ENCODE measurements around the gene CFAP299. TPM values are rescaled to one million over a fixed set of nuclear protein-coding genes. Genes with fewer than 3 reads are reported as not detected.

Gene CFAP299
- total RNA-seq, 1 experiment from 2014 or later, result not detected

- no peak for TF ChIP-seq ATF3 (IDR thresholded peaks at IDR 0.05)
These were observed 38.6 kb downstream of the CFAP299 start (continued) for GRCh38 chr4:80374180-80374579.

GRCh38 chr4:80382090-80382832, 46.7 kb downstream of the CFAP299 start:
- no peaks in the 10 kb centered on the region for H4K20me1 ChIP-seq (ENCODE audit: insufficient read depth)
- H3K4me2 ChIP-seq (ENCODE audit: low read length), result no peak overlapping the region
- ChIA-PET POLR2A (no interaction called here), RAD21 (ENCODE audit: low non-redundant PET in 1 of 2, low total read pairs in 2 of 2, uncharacterized antibody in 2 of 2, unreplicated experiment in 2 of 2) (no interaction called here), CTCF (no interaction called here)
- TF ChIP-seq CEBPB (IDR thresholded peaks at IDR 0.05; ENCODE audit: low read depth) (no peak), POLR2AphosphoS5 (IDR thresholded peaks at IDR 0.05; ENCODE audit: low read depth, low read length) (no peak), REST (IDR thresholded peaks at IDR 0.05; ENCODE audit: low read depth) (no peak), SIN3A (IDR thresholded peaks at IDR 0.05; ENCODE audit: low read depth) (no peak), YY1 (IDR thresholded peaks at IDR 0.05; ENCODE audit: extremely low read depth, insufficient replicate concordance, low read depth, low read length) (no peak), TCF7L2 (IDR thresholded peaks at IDR 0.05; ENCODE audit: borderline replicate concordance, extremely low read depth, insufficient read depth, insufficient read length) (no peak), CBX3 (IDR thresholded peaks at IDR 0.05; ENCODE audit: low read depth) (no peak), MAX (IDR thresholded peaks at IDR 0.05) (no peak), SP1 (IDR thresholded peaks at IDR 0.05; ENCODE audit: low read depth) (no peak), ATF3 (IDR thresholded peaks at IDR 0.05) (no peak), SRF (IDR thresholded peaks at IDR 0.05; ENCODE audit: low read depth) (no peak)
- no peak overlapping the region for H3K4me3 ChIP-seq (replicated peaks in 1 of 2; ENCODE audit: low read depth in 1 of 2, low read length in 2 of 2)
- no peaks in the 10 kb centered on the region for H3K79me2 ChIP-seq (ENCODE audit: insufficient read depth, low read length)
- H3K9me3 ChIP-seq (ENCODE audit: control insufficient read depth in 1 of 2, insufficient read depth in 1 of 2, low read depth in 1 of 2, low read length in 2 of 2), result no peaks in the 10 kb centered on the region
- H3K27me3 ChIP-seq (ENCODE audit: insufficient read depth, low read length), result peaks cover 9% of the 10 kb centered on the region; the same call in 1 of the 2 replicates
- intact Hi-C loops (cut with micrococcal nuclease), result no loop called here
- no peaks in the 10 kb centered on the region for H3K4me1 ChIP-seq (ENCODE audit: control insufficient read depth in 1 of 2, insufficient read depth in 2 of 2, low read length in 2 of 2)
- no peaks in the 10 kb centered on the region for H3K9me2 ChIP-seq (ENCODE audit: insufficient read depth)
- no peak overlapping the region for H3K9ac ChIP-seq (ENCODE audit: low read length)
- BruUV-seq (replicated peaks), result no TSS peak
- DNase-seq (ENCODE audit: low read depth, low spot score) (no peak), ATAC-seq (no peak)
- H3K36me3 ChIP-seq (ENCODE audit: control insufficient read depth in 1 of 2, insufficient read depth in 2 of 2, low read length in 2 of 2), result no peaks in the 10 kb centered on the region
- H3K27ac ChIP-seq (ENCODE audit: low read depth, low read length), result no peak overlapping the region
- no peak overlapping the region for H2AFZ ChIP-seq (ENCODE audit: low read depth, low read length, poor library complexity, severe bottlenecking)

Measured in HCT116 (cell line).